ENCODE measurements around the gene OR52H1. TPM values are rescaled to one million over a fixed set of nuclear protein-coding genes. Genes with fewer than 3 reads are reported as not detected.

The OR52H1 gene
- total RNA-seq, 1 donor from 2014 or later = not detected

DNA sequence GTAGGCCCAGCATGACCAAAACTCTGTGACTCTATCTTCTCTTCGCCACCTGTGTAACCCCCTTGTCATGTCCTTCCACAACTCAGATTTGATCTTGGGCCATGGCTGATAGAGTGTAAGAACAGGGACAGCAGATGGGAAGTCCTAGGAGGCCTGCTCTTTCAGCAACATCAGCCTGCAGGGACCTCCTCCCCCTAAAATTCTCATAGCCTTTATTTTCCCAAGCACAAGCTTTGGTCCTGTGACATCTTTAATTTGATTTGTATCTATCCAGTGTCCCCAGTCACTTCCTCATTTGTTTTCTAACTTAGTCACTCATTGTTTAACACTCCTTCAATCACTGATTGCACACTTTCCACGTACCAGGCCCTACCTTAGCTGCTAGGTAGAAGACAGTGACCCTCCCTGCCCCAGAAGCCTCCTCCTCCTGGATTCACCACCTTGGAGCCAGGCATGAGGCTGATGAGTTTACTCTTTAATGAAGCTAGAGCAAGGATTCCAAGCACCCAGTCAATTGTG is 43.9 kb downstream of the OR52H1 start:
- Histone ChIP-seq H3K27ac (ENCODE audit: low read depth, low read length) (no peak overlapping the region), H4K20me1 (ENCODE audit: insufficient read depth, low read length) (no peaks in the 10 kb centered on the region), H3K4me1 (ENCODE audit: insufficient read depth, low read length) (no peaks in the 10 kb centered on the region), H3K36me3 (ENCODE audit: insufficient read depth, low read length) (no peaks in the 10 kb centered on the region), H3K9me3 (ENCODE audit: insufficient read depth, low read depth, low read length) (no peaks in the 10 kb centered on the region), H3K27me3 (ENCODE audit: insufficient read depth, low read length) (no peaks in the 10 kb centered on the region), H3K4me3 (ENCODE audit: insufficient read depth, low read depth, low read length) (no peak overlapping the region), H3K79me2 (ENCODE audit: insufficient read depth, low read length) (no peaks in the 10 kb centered on the region), H3K4me2 (ENCODE audit: low read length) (no peak overlapping the region), H2AFZ (ENCODE audit: low read depth, low read length) (no peak overlapping the region), H3K9ac (ENCODE audit: low read length) (no peak overlapping the region)
- H3K36me3 Mint-ChIP-seq (ENCODE audit: low read depth, unreplicated experiment) = no peaks in the 10 kb centered on the region
- no peaks in the 10 kb centered on the region for H3K4me1 Mint-ChIP-seq (ENCODE audit: low read depth, unreplicated experiment)
- TF ChIP-seq EZH2 (IDR thresholded peaks at IDR 0.05; ENCODE audit: insufficient read depth, low read length) = no peak
- TF ChIP-seq, protein P1, sequence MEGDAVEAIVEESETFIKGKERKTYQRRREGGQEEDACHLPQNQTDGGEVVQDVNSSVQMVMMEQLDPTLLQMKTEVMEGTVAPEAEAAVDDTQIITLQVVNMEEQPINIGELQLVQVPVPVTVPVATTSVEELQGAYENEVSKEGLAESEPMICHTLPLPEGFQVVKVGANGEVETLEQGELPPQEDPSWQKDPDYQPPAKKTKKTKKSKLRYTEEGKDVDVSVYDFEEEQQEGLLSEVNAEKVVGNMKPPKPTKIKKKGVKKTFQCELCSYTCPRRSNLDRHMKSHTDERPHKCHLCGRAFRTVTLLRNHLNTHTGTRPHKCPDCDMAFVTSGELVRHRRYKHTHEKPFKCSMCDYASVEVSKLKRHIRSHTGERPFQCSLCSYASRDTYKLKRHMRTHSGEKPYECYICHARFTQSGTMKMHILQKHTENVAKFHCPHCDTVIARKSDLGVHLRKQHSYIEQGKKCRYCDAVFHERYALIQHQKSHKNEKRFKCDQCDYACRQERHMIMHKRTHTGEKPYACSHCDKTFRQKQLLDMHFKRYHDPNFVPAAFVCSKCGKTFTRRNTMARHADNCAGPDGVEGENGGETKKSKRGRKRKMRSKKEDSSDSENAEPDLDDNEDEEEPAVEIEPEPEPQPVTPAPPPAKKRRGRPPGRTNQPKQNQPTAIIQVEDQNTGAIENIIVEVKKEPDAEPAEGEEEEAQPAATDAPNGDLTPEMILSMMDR (IDR thresholded peaks at IDR 0.05; ENCODE audit: insufficient read depth, low read depth, low read length) = no peak
- peaks cover 2% of the 10 kb centered on the region for H3K9me3 Mint-ChIP-seq (ENCODE audit: unreplicated experiment)
- no peak overlapping the region for H3K27ac Mint-ChIP-seq (ENCODE audit: unreplicated experiment)
- H3K4me3 Mint-ChIP-seq (ENCODE audit: unreplicated experiment) = no peak overlapping the region
- H3K27me3 Mint-ChIP-seq (ENCODE audit: low read depth, unreplicated experiment) = no peaks in the 10 kb centered on the region
- no peak for FAIRE-seq
- DNase-seq (ENCODE audit: low read depth) = no peak

DNA sequence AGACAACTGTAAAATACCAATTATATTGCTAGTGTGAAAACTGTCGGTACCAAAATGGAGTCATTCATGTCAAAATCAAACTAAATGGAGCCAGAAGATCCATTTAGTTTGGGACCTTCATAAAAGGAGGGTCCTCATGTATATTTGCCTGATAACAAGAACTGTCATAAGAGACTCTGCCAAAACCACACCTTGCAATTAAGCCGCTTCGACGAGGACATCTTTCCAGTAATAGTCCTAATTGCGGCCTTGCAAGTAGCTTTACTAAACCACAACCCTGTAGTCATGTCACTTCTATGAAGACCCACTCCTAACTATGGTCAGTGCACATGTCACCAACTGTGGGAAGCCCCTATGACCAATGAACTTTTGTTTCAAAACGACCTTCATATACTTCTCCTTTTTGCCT is 47.9 kb downstream of the OR52H1 start:
- FAIRE-seq = no peak
- no peak overlapping the region for H3K4me3 Mint-ChIP-seq (ENCODE audit: unreplicated experiment)
- H3K27ac Mint-ChIP-seq (ENCODE audit: unreplicated experiment) = no peak overlapping the region

GRCh38 chr11:5499671-5500070 is 48.7 kb downstream of the OR52H1 start:
- Mint-ChIP-seq H3K4me3 (ENCODE audit: unreplicated experiment) (no peak overlapping the region), H3K27me3 (ENCODE audit: low read depth, unreplicated experiment) (no peaks in the 10 kb centered on the region), H3K27ac (ENCODE audit: unreplicated experiment) (no peak overlapping the region), H3K36me3 (ENCODE audit: low read depth, unreplicated experiment) (no peaks in the 10 kb centered on the region), H3K4me1 (ENCODE audit: low read depth, unreplicated experiment) (no peaks in the 10 kb centered on the region), H3K9me3 (ENCODE audit: unreplicated experiment) (no peaks in the 10 kb centered on the region)
- no peaks in the 10 kb centered on the region for H3K4me1 ChIP-seq (ENCODE audit: insufficient read depth, low read length)
- H3K27me3 ChIP-seq (ENCODE audit: insufficient read depth, low read length) = no peaks in the 10 kb centered on the region
- no peaks in the 10 kb centered on the region for H3K36me3 ChIP-seq (ENCODE audit: insufficient read depth, low read length)
- no peak for DNase-seq (ENCODE audit: low read depth)
- H2AFZ ChIP-seq (ENCODE audit: low read depth, low read length) = no peak overlapping the region
- no peak overlapping the region for H3K4me3 ChIP-seq (ENCODE audit: insufficient read depth, low read depth, low read length)
- no peaks in the 10 kb centered on the region for H4K20me1 ChIP-seq (ENCODE audit: insufficient read depth, low read length)
- no peak for TF ChIP-seq EZH2 (IDR thresholded peaks at IDR 0.05; ENCODE audit: insufficient read depth, low read length)
- TF ChIP-seq, protein P1 (IDR thresholded peaks at IDR 0.05; ENCODE audit: insufficient read depth, low read depth, low read length) = no peak
- H3K4me2 ChIP-seq (ENCODE audit: low read length) = no peak overlapping the region
- H3K9ac ChIP-seq (ENCODE audit: low read length) = no peak overlapping the region
- H3K79me2 ChIP-seq (ENCODE audit: insufficient read depth, low read length) = no peaks in the 10 kb centered on the region
- H3K27ac ChIP-seq (ENCODE audit: low read depth, low read length) = no peak overlapping the region
- no peaks in the 10 kb centered on the region for H3K9me3 ChIP-seq (ENCODE audit: insufficient read depth, low read depth, low read length)
- no peak for FAIRE-seq

More for the DNA sequence above, 47.9 kb downstream of the OR52H1 start:
- Mint-ChIP-seq H3K9me3 (ENCODE audit: unreplicated experiment) (no peaks in the 10 kb centered on the region), H3K27me3 (ENCODE audit: low read depth, unreplicated experiment) (no peaks in the 10 kb centered on the region), H3K4me1 (ENCODE audit: low read depth, unreplicated experiment) (no peaks in the 10 kb centered on the region), H3K36me3 (ENCODE audit: low read depth, unreplicated experiment) (no peaks in the 10 kb centered on the region)
- Histone ChIP-seq H3K9ac (ENCODE audit: low read length) (no peak overlapping the region), H3K36me3 (ENCODE audit: insufficient read depth, low read length) (no peaks in the 10 kb centered on the region), H3K4me3 (ENCODE audit: insufficient read depth, low read depth, low read length) (no peak overlapping the region), H2AFZ (ENCODE audit: low read depth, low read length) (no peak overlapping the region), H3K4me1 (ENCODE audit: insufficient read depth, low read length) (no peaks in the 10 kb centered on the region), H3K27ac (ENCODE audit: low read depth, low read length) (no peak overlapping the region), H3K79me2 (ENCODE audit: insufficient read depth, low read length) (no peaks in the 10 kb centered on the region), H4K20me1 (ENCODE audit: insufficient read depth, low read length) (no peaks in the 10 kb centered on the region), H3K27me3 (ENCODE audit: insufficient read depth, low read length) (no peaks in the 10 kb centered on the region), H3K9me3 (ENCODE audit: insufficient read depth, low read depth, low read length) (no peaks in the 10 kb centered on the region), H3K4me2 (ENCODE audit: low read length) (no peak overlapping the region)
- no peak for DNase-seq (ENCODE audit: low read depth)
- TF ChIP-seq EZH2 (IDR thresholded peaks at IDR 0.05; ENCODE audit: insufficient read depth, low read length) = no peak
- TF ChIP-seq, protein P1 (IDR thresholded peaks at IDR 0.05; ENCODE audit: insufficient read depth, low read depth, low read length) = no peak
